ENCODE measurements around the gene LEMD3.
"Not testable (repeated sequence)": the region's sequence is repeated elsewhere in the genome, so short reads cannot be mapped to it uniquely, and the experiment has no call there.

The LEMD3 gene

GRCh38 chr12:65279369-65280112, 110.2 kb downstream of the LEMD3 start:
- DNase-seq (ENCODE audit: low read depth) = no peak

- no peak for DNase-seq (ENCODE audit: low read depth)
These were observed 110.9 kb downstream of the LEMD3 start for GRCh38 chr12:65280306-65280705.

- no peak for DNase-seq (ENCODE audit: low read depth)
These were observed 113.5 kb downstream of the LEMD3 start for GRCh38 chr12:65282840-65283239.

- DNase-seq (ENCODE audit: low read depth) = not testable (repeated sequence)
These were observed 116.1 kb downstream of the LEMD3 start for GRCh38 chr12:65285532-65285931.

- DNase-seq (ENCODE audit: low read depth) = no peak
These were observed 118.0 kb downstream of the LEMD3 start for GRCh38 chr12:65287426-65287825.

GRCh38 chr12:65292241-65292640, 122.9 kb downstream of the LEMD3 start:
- no peak for DNase-seq (ENCODE audit: low read depth)

GRCh38 chr12:65293735-65294134, 124.4 kb downstream of the LEMD3 start:
- DNase-seq (ENCODE audit: low read depth) = no peak

GRCh38 chr12:65294641-65295262, 125.4 kb downstream of the LEMD3 start:
- no peak for DNase-seq (ENCODE audit: low read depth)

GRCh38 chr12:65296508-65297265, 127.3 kb downstream of the LEMD3 start:
- DNase-seq (ENCODE audit: low read depth) = no peak

All from activated T-cell treated with anti-CD3 and anti-CD28 coated beads for 48 hours (primary cell).